Amygdala (tissue), 56 donors: ENCODE measurements around the gene FSIP1.
A peak's percentile ranks its signal among the peaks of the same experiment; 100 is the strongest.

Experiments
- DNase-seq, 56 donors: peaks; one replicate each; lab custom pipeline; 2025; lab: John Stamatoyannopoulos, UW

FSIP1 gene

GRCh38 chr15:39721893-39722292 lies 60.7 kb downstream of the FSIP1 start:
- DNase-seq: no peak

GRCh38 chr15:39720621-39721611 lies 61.7 kb downstream of the FSIP1 start:
- DNase-seq: no peak

DNA sequence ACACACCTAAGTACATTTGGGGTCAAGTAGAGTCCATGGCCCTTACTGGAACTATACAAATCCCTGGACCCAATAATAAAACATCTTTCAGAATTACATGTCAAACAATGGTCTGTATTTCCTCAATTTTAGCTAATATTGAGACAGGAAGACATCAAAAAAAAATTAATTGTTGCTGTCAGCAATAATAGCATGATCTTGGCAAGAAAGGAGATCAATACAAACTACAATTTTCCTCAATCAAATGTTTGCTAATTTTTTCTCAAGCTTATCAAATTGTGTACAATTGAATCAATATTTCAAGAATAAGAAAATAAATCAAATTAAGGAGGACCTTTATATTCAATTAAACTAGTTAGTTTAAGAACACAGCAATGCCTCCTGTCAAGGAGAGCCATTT lies 62.6 kb downstream of the FSIP1 start:
- no peak for DNase-seq

DNA sequence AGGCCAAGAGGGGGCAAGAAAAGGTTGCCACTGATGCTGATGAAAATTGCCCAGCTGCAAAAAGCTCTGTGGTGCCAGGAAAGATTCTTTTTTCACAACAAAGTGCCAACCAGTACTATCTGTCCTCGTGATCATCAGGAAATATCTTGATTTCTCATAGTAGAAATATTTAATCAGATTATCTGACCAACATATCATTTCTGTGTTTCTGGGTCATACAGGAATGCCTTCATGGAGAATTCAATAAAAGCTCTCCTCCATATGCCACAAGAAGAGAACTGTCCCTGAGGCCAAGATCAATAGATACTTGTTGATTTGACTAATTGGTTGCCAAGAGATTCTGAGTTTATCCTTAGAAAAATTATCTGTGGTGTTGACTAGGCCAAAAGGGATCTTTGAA lies 63.5 kb downstream of the FSIP1 start:
- no peak for DNase-seq

- DNase-seq: no peak
Observed at GRCh38 chr15:39717134-39717533, 65.5 kb downstream of the FSIP1 start.

- DNase-seq: no peak
Observed at GRCh38 chr15:39714251-39714650, 68.4 kb downstream of the FSIP1 start.

DNA sequence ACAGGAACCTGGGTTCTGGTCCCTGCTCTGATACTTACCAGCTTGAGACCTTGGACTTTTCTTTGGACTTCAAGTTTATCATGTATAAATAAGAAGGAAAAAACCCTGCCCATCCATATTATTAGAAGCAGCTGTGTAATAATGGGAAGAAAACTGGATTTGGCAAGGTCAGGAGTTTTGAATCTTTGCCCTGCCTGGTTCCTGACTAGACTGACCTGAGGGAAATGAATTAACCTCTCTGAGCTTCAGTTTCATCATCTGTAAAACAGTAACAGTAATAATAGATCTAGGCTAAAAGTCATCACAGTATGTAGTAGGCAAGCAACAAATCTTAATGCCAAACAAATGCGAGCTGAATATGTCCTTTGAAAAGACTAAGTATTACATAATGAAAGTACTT lies 68.8 kb downstream of the FSIP1 start:
- no peak for DNase-seq

GRCh38 chr15:39710681-39711080 lies 72.0 kb downstream of the FSIP1 start:
- no peak for DNase-seq

- no peak for DNase-seq
Observed at GRCh38 chr15:39709941-39710340, 72.7 kb downstream of the FSIP1 start.

- DNase-seq: no peak
Observed at GRCh38 chr15:39706206-39706605, 76.4 kb downstream of the FSIP1 start.

- no peak for DNase-seq
Observed at GRCh38 chr15:39704689-39705088, 78.0 kb downstream of the FSIP1 start.

GRCh38 chr15:39704235-39704634 lies 78.4 kb downstream of the FSIP1 start:
- DNase-seq: no peak

- DNase-seq: no peak
Observed at GRCh38 chr15:39701988-39702387, 80.7 kb downstream of the FSIP1 start.

GRCh38 chr15:39700375-39700700 lies 82.3 kb downstream of the FSIP1 start:
- DNase-seq: no peak

GRCh38 chr15:39699516-39700374 lies 82.9 kb downstream of the FSIP1 start:
- no peak for DNase-seq

DNA sequence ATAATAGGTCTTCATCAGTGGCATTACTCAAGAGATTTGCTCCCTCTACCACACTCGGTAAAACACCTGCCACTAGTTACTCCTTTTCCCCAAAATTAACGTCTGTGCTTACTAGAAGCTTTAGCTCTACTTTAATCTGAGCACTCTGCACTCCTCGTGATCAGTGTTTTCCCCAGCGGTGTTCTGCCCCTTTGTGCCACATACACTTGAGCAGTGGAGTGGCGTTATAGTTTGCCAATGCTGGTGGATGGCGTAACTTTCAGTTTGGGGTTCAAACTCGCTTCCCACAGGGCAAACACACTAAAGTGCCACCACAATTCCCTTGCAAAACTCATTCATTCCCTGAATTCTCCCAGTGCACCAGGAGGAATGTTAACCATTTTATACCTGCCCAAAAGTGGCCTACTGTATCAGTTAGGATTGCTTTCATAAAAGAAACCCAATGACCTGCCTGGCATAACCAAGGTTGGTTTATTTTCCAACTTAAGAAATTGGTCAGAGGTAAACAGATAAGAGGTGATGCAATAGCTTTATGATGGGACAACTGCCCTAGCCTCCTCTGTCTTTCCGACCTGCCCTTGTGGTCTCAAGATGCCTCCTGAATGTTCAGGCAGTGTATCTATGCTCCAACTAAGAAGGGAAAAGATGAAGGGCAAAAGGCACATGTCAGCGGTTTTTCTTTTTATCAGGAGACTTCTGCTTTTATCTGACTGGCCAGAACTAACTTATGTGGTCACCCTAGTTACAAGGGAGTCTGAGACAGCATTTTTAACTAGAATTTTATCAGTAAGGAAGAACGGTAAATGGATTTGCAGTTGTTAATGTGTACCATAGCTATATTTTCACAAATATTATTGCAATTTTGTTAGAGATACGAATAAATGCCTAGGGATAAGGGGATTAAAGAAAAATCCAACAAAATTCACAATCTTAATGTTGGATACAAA lies 83.9 kb downstream of the FSIP1 start:
- DNase-seq: no peak

DNA sequence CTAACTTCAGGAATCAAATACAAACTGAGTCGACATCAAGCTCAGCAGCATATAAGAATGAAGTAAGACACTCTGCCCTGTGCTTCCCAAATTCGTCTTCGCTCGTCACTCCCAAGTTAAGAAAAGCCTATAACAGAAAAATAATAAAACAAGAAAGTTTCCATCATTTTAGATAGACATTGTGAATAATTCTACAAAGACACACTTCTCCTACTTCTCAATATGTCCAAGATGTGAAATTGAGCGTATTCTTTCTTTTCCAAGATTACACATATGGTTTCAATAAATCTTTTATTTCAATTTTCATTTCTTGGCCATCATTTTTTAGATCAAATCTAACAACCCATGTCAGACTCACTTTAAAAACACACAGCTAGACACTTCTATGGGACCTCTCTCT lies 85.1 kb downstream of the FSIP1 start:
- no peak for DNase-seq

- no peak for DNase-seq
Observed at GRCh38 chr15:39695793-39696192, 86.8 kb downstream of the FSIP1 start.

GRCh38 chr15:39692356-39693327 lies 90.0 kb downstream of the FSIP1 start:
- DNase-seq: peak in 42 of 56 donors; percentile 7 to 85 (median 38)
